ENCODE data around the gene CLGN.

CLGN gene

GRCh38 chr4:140344101-140344500 is 83.3 kb downstream of the CLGN start:
- 0 out of 2 replicates have a peak overlapping the region, but pooled peaks have one; percentile 22 for H2AFZ ChIP-seq (ENCODE audit: low read length)

GRCh38 chr4:140343303-140343702 is 84.1 kb downstream of the CLGN start:
- no peaks in the 10 kb centered on the region for H4K20me1 ChIP-seq (ENCODE audit: insufficient read depth, low read length, poor library complexity, severe bottlenecking)
- H3K27me3 ChIP-seq (ENCODE audit: insufficient read depth, low read length, poor library complexity, severe bottlenecking), result no peaks in the 10 kb centered on the region
- no peaks in the 10 kb centered on the region for H3K79me2 ChIP-seq (ENCODE audit: insufficient read depth, low read length)
- peaks cover 7% of the 10 kb centered on the region for H3K4me1 ChIP-seq (ENCODE audit: insufficient read depth, low read length, poor library complexity, severe bottlenecking)
- H3K9me2 ChIP-seq (replicated peaks; ENCODE audit: low read depth, low read length), result no peaks in the 10 kb centered on the region
- H3K9me3 ChIP-seq (ENCODE audit: insufficient read depth, low read depth, low read length), result no peaks in the 10 kb centered on the region
- no peak overlapping the region for H3K9ac ChIP-seq (ENCODE audit: low read depth, low read length, poor library complexity, severe bottlenecking)
- no peaks in the 10 kb centered on the region for H3F3A ChIP-seq (ENCODE audit: low read depth)
- peak overlapping the region; percentile 69 for H3K4me2 ChIP-seq (ENCODE audit: low read depth, low read length, poor library complexity, severe bottlenecking)
- H3K36me3 ChIP-seq (ENCODE audit: insufficient read depth, low read length), result no peaks in the 10 kb centered on the region
- TF ChIP-seq CTCF (conservative IDR thresholded peaks at IDR 0.05; ENCODE audit: low read length) (no peak), EZH2phosphoT487 (IDR thresholded peaks at IDR 0.05; ENCODE audit: borderline replicate concordance) (no peak)
- H2AFZ ChIP-seq (ENCODE audit: low read length), result peak overlapping the region; percentile 57
- peak overlapping the region; percentile 34 for H3K4me3 ChIP-seq (ENCODE audit: low read length, poor library complexity, severe bottlenecking)

More at GRCh38 chr4:140344101-140344500, 83.3 kb downstream of the CLGN start:
- H3K4me3 ChIP-seq (ENCODE audit: low read length, poor library complexity, severe bottlenecking), result no peak overlapping the region
- H4K20me1 ChIP-seq (ENCODE audit: insufficient read depth, low read length, poor library complexity, severe bottlenecking), result no peaks in the 10 kb centered on the region
- peaks cover 7% of the 10 kb centered on the region for H3K4me1 ChIP-seq (ENCODE audit: insufficient read depth, low read length, poor library complexity, severe bottlenecking)
- no peak overlapping the region for H3K4me2 ChIP-seq (ENCODE audit: low read depth, low read length, poor library complexity, severe bottlenecking)
- no peak overlapping the region for H3K9ac ChIP-seq (ENCODE audit: low read depth, low read length, poor library complexity, severe bottlenecking)
- no peaks in the 10 kb centered on the region for H3K9me3 ChIP-seq (ENCODE audit: insufficient read depth, low read depth, low read length)
- no peaks in the 10 kb centered on the region for H3F3A ChIP-seq (ENCODE audit: low read depth)
- no peaks in the 10 kb centered on the region for H3K79me2 ChIP-seq (ENCODE audit: insufficient read depth, low read length)
- H3K27me3 ChIP-seq (ENCODE audit: insufficient read depth, low read length, poor library complexity, severe bottlenecking), result no peaks in the 10 kb centered on the region
- no peak for TF ChIP-seq EZH2phosphoT487 (IDR thresholded peaks at IDR 0.05; ENCODE audit: borderline replicate concordance)
- TF ChIP-seq CTCF (conservative IDR thresholded peaks at IDR 0.05; ENCODE audit: low read length), result no peak
- H3K9me2 ChIP-seq (replicated peaks; ENCODE audit: low read depth, low read length), result no peaks in the 10 kb centered on the region
- no peaks in the 10 kb centered on the region for H3K36me3 ChIP-seq (ENCODE audit: insufficient read depth, low read length)

- Histone ChIP-seq H3K4me2 (ENCODE audit: low read depth, low read length, poor library complexity, severe bottlenecking) (no peak overlapping the region), H3K9me3 (ENCODE audit: insufficient read depth, low read depth, low read length) (no peaks in the 10 kb centered on the region)
- TF ChIP-seq EZH2phosphoT487 (IDR thresholded peaks at IDR 0.05; ENCODE audit: borderline replicate concordance) (no peak), CTCF (conservative IDR thresholded peaks at IDR 0.05; ENCODE audit: low read length) (no peak)
These were observed 84.8 kb downstream of the CLGN start for GRCh38 chr4:140342620-140343019.

More at GRCh38 chr4:140342620-140343019, 84.8 kb downstream of the CLGN start:
- Histone ChIP-seq H3K9ac (ENCODE audit: low read depth, low read length, poor library complexity, severe bottlenecking) (no peak overlapping the region), H3K27me3 (ENCODE audit: insufficient read depth, low read length, poor library complexity, severe bottlenecking) (no peaks in the 10 kb centered on the region), H3K79me2 (ENCODE audit: insufficient read depth, low read length) (no peaks in the 10 kb centered on the region), H3K4me3 (ENCODE audit: low read length, poor library complexity, severe bottlenecking) (no peak overlapping the region), H3K4me1 (ENCODE audit: insufficient read depth, low read length, poor library complexity, severe bottlenecking) (peaks cover 7% of the 10 kb centered on the region), H3F3A (ENCODE audit: low read depth) (no peaks in the 10 kb centered on the region), H3K9me2 (replicated peaks; ENCODE audit: low read depth, low read length) (no peaks in the 10 kb centered on the region), H3K36me3 (ENCODE audit: insufficient read depth, low read length) (no peaks in the 10 kb centered on the region), H4K20me1 (ENCODE audit: insufficient read depth, low read length, poor library complexity, severe bottlenecking) (no peaks in the 10 kb centered on the region), H2AFZ (ENCODE audit: low read length) (no peak overlapping the region)
